Middle frontal gyrus (tissue), 1 donor: ENCODE data around the gene STK17A.
"Not testable (repeated sequence)": the region's sequence is repeated elsewhere in the genome, so short reads cannot be mapped to it uniquely, and the experiment has no call there.

Experiments used
- DNase-seq: peaks from one replicate; pipeline ENCODE4 v3.0.0-alpha.2; 2015; ENCODE audit warnings: low spot score; ENCODE audit errors: extremely low spot score

The STK17A gene

DNA sequence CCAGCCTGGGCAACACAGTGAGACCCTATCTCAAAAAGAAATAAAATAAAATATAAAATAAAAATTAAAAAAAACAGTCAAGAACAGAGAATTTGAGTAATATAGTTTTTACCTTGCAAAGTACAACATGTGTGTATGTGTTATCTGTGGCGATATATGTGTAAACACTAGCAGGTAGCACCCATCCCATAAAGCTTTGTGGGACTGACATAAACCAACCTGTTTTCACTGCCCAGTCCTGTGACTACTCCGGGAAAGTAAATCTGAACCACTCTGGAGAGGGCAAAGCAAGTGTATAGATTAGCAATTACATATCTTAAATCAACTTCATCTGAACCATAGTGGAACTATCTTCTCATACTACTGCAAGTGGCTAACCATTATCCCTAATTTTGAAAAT lies 74.1 kb downstream of the STK17A start:
- DNase-seq: no peak

DNA sequence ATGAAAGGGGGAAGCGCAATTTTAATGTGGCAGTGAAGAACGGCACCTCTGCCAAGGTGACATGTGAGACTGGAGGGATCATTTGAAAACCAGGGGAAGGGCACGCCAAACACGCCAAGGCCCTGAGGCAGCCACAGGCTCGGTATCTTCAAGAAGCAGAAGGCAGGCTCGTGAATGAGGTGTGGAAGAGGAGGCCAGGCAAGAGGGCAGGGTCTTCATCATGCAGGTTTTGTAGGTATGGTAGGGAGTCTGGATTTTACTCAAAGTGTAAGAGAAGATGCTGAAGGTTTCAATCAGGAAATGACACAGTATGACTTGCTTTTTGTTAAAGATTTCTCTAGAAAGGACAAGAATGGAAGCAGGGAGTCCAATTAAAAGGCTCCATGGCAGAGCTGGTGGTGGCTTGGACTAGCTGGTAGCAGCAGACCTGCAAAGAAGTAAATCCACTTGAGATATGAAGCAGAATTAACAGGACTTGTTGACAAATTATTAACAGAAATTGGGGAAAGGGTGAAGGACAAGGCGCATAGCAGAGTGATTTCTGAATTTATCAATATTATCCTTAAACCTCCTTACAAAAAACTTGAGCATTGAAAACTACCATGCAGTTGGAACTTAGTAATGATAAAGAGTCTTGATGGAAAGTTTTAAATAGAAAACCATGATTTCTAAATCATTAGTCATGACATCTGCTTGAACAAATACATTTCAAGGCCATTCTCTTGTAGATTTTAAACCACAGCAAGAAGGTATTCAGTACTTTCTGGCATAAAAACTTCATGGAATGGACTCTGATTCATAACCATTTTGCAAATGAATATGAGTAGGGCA lies 76.0 kb downstream of the STK17A start:
- DNase-seq: no peak

DNA sequence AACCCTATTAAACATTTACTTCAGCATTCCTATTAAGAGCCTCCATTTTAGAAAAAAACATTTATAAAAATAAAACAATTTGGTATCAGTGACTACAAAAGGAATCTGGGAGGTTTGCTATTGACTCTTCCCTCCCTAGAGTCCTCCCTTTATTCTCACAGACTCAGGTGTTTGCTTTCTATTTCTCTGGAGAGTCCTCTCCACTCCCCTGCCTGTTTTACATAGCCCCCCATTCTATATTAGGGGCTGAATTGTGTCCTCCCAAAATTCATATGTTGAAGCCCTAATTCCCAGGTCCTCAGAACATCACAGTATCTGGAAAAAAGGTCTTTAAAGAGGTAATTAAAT lies 76.6 kb downstream of the STK17A start:
- no peak for DNase-seq

DNA sequence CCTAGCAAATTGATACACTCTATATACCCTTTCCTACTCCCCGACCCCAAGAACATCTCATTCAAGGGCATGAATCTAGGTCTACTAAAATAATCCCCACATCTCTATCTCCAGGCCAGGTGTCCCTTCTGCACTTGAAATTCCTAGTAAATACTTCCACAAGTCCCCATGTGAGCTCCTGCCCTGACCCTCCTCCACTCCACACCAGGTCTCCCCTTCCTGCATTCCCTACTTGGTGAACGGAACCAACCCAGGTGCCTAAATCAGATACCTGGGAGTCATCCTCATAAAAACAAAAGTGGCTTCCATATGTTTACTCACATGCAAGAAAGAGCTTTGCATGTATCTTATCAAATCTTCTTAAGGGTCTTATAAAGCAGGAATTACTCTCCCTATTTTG lies 77.2 kb downstream of the STK17A start:
- DNase-seq: no peak

DNA sequence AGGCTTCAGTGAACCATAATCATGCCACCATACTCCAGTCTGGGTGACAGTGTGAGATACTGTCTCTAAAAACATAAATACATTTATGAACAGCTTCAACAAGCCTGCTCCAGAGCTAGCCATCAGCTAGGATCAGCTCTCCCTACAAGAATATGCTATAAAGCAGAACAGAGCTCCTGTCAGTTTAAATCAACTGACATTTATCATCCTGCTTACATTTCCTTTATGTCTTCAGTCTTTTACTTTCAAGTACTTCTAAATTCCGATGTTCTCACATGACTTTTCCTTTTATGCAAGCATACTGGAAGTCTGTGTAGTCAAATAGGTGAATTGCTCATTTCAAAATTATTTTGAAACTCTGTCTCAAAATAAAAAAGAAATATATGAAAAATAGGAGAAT lies 81.8 kb downstream of the STK17A start:
- no peak for DNase-seq

DNA sequence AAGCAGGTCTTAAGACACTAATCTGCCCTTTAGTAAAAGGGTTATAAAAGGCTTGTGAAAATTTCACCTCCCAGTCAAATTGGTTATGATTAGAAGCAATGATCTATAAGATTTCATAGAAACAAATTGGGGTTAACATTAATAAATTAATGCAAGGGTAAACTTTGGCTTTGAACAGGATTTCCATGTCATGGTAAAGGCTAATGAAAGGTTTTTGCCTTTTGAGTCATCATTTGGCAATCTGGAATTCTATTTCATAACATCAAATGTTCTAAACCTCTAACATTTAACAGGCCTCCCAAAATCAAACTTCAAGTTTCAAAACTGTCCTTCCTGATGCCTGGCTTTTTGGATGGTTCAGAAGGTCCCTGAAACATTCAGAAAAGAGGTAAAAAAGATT lies 84.0 kb downstream of the STK17A start:
- no peak for DNase-seq

DNA sequence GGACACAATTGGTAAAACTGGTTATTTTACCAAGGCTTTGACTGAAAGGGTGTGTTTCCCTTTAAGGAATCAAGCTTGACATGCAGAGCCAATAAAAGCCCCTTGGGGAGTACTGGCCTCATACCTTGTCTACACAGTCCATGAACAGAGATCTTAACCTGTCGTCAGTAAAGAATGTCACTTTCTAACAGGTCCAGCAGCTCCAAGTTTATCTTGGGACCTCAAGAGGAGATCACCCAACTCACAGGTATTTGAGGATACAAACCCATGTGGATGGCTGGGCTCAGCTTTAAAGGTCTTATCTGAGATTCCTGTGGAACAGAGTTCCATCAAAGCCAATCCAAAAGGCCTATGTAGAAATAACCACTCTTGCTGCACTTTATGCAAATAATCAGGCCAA lies 85.1 kb downstream of the STK17A start:
- no peak for DNase-seq

DNA sequence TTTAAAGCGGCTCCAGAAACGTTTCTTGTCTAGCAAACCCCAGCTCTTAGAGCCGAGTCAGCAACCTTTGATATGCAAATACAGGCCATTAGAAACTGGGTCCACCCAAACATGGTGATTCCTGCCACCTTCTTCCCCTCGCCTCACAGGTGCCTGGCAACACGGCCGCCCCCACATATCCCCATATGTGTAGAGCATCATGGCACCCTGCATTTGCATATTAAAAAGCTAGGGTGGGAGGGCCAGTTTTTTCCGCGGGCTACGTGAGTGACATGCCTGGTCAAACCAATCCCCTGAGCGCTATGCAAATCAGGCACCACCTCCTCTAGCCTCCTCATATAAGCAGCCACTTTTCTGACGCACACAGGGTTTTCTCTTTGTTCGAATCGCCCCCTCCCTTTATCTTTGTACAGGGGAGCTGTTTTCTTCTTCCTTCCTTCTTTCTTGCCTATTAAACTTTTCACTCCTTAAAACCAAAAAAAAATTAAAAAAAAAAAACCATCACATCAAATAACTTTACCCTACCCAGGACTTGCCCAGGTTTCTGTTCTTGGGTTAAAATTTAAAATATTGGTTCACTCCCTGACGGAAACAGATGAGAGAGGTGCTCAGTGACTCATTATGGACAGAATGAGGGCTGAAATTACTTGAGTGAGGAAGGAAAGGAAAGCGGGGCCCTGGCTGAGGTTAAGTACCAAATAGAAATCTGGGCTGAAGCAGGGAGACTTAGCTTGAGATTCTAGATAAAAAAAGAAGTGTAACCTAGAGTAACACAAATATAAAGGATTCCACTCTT lies 86.6 kb downstream of the STK17A start:
- no peak for DNase-seq

DNA sequence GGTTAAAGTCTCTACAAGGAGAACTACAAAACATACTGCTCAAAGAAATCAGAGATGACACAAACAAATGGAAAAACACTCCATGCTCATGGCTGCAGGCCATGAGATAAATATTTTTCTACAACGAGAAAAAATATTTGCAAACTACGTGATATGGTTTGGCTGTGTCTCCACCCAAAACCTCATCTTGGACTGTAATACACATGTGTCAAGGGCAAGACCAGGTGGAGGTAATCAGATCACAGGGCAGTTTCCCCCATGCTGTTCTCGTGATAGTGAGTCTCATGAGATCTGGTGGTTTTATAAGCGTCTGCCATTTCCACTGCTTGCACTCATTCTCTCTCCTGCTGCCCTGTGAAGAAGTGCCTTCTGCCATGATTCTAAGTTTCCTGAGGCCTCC lies 88.6 kb downstream of the STK17A start:
- no peak for DNase-seq

DNA sequence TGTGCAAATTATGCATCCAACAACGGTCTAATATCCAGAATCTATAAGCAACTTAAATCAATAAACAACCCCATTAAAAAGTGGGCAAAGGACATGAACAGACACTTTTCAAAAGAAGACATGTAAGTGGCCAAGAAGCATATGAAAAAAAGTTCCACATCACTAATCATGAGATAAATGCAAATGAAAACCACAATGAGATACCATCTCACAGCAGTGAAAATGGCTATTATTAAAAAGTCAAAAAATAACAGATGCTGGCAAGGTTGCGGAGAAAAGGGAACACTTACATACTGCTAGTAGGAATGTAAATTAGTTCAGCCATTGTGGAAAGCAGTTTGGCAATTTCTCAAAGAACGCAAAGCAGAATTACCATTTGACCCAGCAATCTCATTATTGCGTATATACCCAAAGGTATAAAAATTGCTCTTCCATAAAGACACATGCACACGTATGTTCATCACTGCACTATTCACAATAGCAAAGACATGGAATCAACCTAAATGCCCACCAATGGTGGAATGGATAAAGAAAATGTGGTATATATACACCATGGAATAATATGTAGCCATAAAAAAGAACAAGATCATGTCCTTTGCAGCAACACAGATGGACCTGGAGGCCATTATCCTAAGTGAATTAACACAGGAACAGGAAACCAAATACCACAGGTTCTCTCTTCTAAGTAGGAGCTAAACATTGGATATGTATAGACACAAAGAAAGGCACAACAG lies 90.5 kb downstream of the STK17A start:
- DNase-seq: not testable (repeated sequence)

DNA sequence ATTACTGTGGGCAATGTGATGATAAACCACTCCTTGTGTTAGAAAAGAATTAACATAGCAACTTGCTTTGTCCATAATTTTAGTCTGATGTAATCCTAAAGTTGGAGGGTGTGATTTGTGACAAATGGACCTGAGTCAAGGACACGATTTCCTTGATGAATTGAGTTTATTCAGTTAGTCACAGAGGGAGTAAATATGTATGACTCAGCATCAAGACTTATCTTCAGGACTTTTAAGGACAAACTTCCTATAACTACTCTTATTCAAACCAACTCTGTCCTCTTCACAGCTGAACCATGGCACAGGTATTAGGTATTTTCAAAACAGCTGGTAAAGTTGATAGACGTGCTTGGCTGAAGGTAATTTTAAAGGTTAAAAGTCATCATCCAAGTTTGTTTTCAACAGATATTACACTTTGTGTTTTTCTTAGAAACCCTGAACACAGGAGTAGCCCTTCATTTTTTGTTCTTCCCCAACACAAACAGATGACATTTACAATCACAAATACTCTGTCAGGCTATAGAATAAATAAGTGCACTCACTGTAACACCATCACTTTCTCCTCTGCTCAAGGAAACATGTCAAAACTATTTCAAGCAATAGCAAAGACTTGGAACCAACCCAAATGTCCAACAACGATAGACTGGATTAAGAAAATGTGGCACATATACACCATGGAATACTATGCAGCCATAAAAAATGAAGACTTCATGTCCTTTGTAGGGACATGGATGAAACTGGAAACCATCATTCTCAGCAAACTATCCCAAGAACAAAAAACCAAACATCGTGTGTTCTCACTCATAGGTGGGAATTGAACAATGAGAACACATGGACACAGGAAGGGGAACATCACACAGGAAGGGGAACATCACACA lies 91.9 kb downstream of the STK17A start:
- DNase-seq: no peak
